Natural killer cell (primary cell): ENCODE data around the gene CYGB. TPM values are rescaled to one million over a fixed set of nuclear protein-coding genes. Genes with fewer than 3 reads are reported as not detected.

Experiments
- ATAC-seq, 3 donors: fragments of 150-1000 bp in 2 of 3; fragments of 200-7000 bp in 1 of 3; cut with Tn5 transposase; 1 replicate in 1 of 3; 2 replicates in 2 of 3; pipeline ENCODE4 v1.10.0; 2021; ENCODE audit warnings: mild to moderate bottlenecking in 2 of 3, moderate library complexity in 2 of 3
- DNase-seq, 2 donors: peaks; one replicate each; pipeline versions ENCODE4 v3.0.0 to v3.0.0-alpha.2; 2013 to 2021; ENCODE audit warnings: mixed read lengths in 1 of 2
- H3K27ac ChIP-seq: one replicate; pipeline ENCODE4 v1.5.1; 2013; ENCODE audit warnings: mild to moderate bottlenecking, low read length
- H3K27me3 ChIP-seq: one replicate; pipeline ENCODE4 v1.6.1; 2013; ENCODE audit warnings: low read length; ENCODE audit not compliant: control insufficient read depth, insufficient read depth
- H3K36me3 ChIP-seq: one replicate; pipeline ENCODE4 v1.6.1; 2013; ENCODE audit warnings: low read length; ENCODE audit not compliant: control insufficient read depth, insufficient read depth
- H3K4me1 ChIP-seq: one replicate; pipeline ENCODE4 v1.6.1; 2013; ENCODE audit warnings: low read length; ENCODE audit not compliant: control insufficient read depth, insufficient read depth
- H3K4me3 ChIP-seq: one replicate; pipeline ENCODE4 v1.5.1; 2013; ENCODE audit warnings: low read length
- H3K9me3 ChIP-seq: one replicate; pipeline ENCODE4 v1.6.1; 2013; ENCODE audit warnings: low read length; ENCODE audit not compliant: control insufficient read depth, insufficient read depth
- H3K27ac Mint-ChIP-seq, 2 donors: one replicate each; pipeline ENCODE4 v1.8.0; 2022; ENCODE audit warnings: mild to moderate bottlenecking in 2 of 2, mixed read lengths in 2 of 2, moderate library complexity in 1 of 2
- H3K27me3 Mint-ChIP-seq, 2 donors: one replicate each; pipeline ENCODE4 v1.8.0; 2022; ENCODE audit warnings: low read depth in 2 of 2, mixed read lengths in 2 of 2
- H3K36me3 Mint-ChIP-seq: one replicate; pipeline ENCODE4 v1.8.0; 2022; ENCODE audit warnings: mixed read lengths
- H3K4me1 Mint-ChIP-seq, 2 donors: one replicate each; pipeline ENCODE4 v1.8.0; 2022; ENCODE audit warnings: mixed read lengths in 2 of 2
- H3K4me3 Mint-ChIP-seq: one replicate; pipeline ENCODE4 v1.8.0; 2022; ENCODE audit warnings: mild to moderate bottlenecking, moderate library complexity, mixed read lengths
- H3K9me3 Mint-ChIP-seq, 2 donors: one replicate each; pipeline ENCODE4 v1.8.0; 2022; ENCODE audit warnings: mixed read lengths in 2 of 2
- WGBS: methylation state at CpG from one replicate; pipeline ENCODE4 v1.1.7; 2013; ENCODE audit warnings: missing lambda C conversion rate; ENCODE audit not compliant: insufficient coverage; 5-methylcytosine and 5-hydroxymethylcytosine counted together
- intact Hi-C: fragments of 100-400 bp; cut with micrococcal nuclease; formaldehyde crosslinking; loops from one replicate; pipeline ENCODE4 v1.14.2; 2022
- total RNA-seq, 4 donors: library from RNA; stranded (reverse); fragments of 120-200 nt in 1 of 4; gene quantifications; one replicate each; pipeline versions ENCODE4 v1.2.3 to v1.2.4, GENCODE V29; 2013 to 2022
- TF ChIP-seq, protein P1 (sequence below): fragments of 200-600 bp; IDR thresholded peaks from one replicate; pipeline ENCODE4 v1.8.0; 2022; ENCODE audit warnings: antibody characterized with exemption

CYGB gene
- total RNA-seq, 3 donors from 2014 or later (not counting 1 experiment from before 2014, with no cell fraction given), result 0.12 to 0.33 (median 0.16) TPM

DNA sequence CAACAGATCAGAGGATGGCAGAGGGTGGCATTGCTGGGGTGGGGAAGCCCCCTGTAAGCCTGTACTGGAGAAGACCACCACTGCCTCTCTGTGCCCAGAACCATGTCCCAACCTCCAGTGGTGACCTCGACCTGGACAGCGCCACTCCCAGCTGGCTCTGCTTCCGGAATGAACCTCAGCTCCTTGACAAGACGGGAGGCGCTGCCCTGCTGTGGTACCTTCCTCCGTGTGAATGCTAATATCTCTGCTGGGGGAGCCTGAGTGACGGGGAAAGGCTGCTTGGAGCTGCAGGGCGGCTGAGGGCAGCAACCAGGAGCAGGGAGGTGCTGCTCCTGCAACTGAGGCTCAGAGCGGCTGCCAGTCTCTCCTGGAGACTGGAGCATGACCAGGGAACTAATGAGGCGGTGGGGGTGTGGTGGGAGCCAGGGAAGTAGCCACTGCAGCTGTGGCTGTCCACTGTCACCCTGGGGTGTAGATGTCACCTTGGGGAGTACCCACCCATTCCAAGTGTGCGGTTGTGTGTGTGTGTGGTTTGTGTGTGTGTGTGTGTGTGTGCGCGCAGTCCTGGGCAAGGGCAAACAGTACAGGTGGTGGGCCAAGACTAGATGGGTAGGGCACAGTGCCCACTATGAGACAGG, 8.5 kb upstream of the CYGB start:
- Histone ChIP-seq H3K4me1 (peaks cover 43% of the 10 kb centered on the region), H3K36me3 (no peaks in the 10 kb centered on the region), H3K9me3 (no peaks in the 10 kb centered on the region), H3K27me3 (no peaks in the 10 kb centered on the region), H3K27ac (no peak overlapping the region), H3K4me3 (no peak overlapping the region)
- Mint-ChIP-seq H3K9me3 (no peaks in the 10 kb centered on the region), H3K4me1 (peaks cover 0 to 21% of the 10 kb centered on the region in 2 donors), H3K27ac (no peak overlapping the region), H3K4me3 (no peak overlapping the region), H3K27me3 (peaks cover 0 to 3% of the 10 kb centered on the region in 2 donors), H3K36me3 (no peaks in the 10 kb centered on the region)
- TF ChIP-seq, protein P1, sequence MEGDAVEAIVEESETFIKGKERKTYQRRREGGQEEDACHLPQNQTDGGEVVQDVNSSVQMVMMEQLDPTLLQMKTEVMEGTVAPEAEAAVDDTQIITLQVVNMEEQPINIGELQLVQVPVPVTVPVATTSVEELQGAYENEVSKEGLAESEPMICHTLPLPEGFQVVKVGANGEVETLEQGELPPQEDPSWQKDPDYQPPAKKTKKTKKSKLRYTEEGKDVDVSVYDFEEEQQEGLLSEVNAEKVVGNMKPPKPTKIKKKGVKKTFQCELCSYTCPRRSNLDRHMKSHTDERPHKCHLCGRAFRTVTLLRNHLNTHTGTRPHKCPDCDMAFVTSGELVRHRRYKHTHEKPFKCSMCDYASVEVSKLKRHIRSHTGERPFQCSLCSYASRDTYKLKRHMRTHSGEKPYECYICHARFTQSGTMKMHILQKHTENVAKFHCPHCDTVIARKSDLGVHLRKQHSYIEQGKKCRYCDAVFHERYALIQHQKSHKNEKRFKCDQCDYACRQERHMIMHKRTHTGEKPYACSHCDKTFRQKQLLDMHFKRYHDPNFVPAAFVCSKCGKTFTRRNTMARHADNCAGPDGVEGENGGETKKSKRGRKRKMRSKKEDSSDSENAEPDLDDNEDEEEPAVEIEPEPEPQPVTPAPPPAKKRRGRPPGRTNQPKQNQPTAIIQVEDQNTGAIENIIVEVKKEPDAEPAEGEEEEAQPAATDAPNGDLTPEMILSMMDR, result no peak
- DNase-seq (no peak), ATAC-seq (no peak)
- 85% methylated on average over 13 of the region's 13 CpGs for WGBS
- intact Hi-C loops, result loop anchor here (5.0 kb wide), 1 partner anchor 79 kb away; the partner anchor contains the start of gene AANAT

DNA sequence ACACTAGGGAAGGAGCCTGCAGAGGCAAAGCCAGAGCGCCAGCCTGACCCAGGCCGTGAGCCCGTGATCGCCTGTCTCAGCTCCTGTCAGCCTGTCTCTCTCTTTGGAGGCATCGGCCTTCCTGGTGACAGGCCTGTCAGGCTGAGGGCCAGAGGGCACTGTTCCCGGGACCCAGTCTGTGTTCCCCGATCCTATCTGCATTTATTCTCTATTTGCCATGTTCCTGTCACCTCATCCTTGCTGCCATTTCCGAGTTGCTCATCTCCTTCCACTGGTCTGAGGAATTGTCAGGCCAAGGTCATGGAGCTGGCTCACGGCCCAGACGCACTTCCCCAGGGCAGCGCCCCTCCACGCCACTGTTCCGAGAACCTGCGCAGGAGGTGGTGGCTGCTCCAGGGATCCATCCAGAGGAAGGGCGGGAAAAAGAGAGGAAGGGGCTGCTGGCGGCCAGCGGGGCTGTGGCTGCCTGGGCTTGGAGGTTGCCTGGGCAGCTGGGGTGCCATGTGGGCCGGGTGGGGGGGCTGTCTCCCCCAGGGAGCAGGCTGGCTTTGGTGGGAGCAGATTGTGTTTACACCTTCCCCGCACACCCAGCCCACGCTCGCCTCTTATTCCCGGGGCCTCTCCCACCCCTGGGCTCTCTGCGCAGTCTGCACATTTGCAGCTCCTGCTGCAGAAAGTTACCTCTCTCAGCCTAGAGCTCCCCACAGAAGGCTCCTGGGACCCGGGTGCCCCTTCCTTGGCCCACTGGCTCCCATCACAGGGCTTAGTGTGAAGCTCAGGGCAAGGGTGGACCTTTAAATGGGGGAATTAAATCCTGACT, 7.2 kb upstream of the CYGB start:
- Mint-ChIP-seq H3K27me3 (peaks cover under 1 to 3% of the 10 kb centered on the region in 2 donors), H3K4me3 (no peak overlapping the region), H3K9me3 (no peaks in the 10 kb centered on the region), H3K4me1 (peaks cover 0 to 21% of the 10 kb centered on the region in 2 donors), H3K27ac (no peak overlapping the region), H3K36me3 (no peaks in the 10 kb centered on the region)
- no peak for DNase-seq
- Histone ChIP-seq H3K27me3 (peaks cover 5% of the 10 kb centered on the region), H3K36me3 (no peaks in the 10 kb centered on the region), H3K9me3 (no peaks in the 10 kb centered on the region), H3K4me3 (no peak overlapping the region), H3K27ac (no peak overlapping the region), H3K4me1 (peaks cover 48% of the 10 kb centered on the region)
- 78% methylated on average over 24 of the region's 24 CpGs for WGBS
- TF ChIP-seq, protein P1, result no peak
- intact Hi-C loops, result loop anchor here (5.0 kb wide), 1 partner anchor 77 kb away; the partner anchor contains the start of gene AANAT
- no peak for ATAC-seq

DNA sequence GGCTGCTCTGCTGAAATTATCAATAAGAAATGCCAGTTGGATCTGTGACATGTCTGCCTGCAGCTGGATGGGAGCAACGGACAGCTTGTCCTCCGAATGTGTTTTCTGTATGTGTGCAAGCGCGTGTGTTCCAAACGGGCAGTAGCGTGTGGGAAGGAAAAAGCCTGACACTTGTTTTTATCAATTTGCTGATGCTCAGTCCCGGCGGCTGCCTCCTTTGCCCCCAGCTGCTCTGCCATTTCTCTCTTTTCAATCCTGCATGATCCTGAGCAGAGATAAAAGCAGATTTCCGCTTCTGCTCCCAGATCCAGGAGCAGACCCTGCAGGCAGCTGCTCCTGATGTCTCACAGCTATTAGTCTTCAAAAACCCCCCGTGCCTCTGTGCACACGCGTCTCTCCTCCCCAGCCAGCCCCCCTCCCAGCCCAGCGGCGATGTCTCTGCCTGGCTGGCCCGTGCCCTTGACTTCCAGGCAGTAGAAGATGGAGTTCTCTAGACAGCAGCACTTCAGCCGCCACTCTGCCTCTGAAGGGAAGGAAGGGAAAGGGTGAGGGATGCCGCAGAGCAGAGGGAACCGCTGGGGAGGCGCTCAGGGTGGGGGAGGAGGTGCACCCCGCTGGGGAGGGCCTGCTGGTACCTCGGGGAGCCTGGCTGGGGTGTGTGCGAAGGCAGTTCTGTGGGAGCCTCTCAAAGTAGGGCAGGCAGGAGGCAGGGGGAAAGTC, 6.5 kb upstream of the CYGB start:
- no peak overlapping the region for H3K27ac Mint-ChIP-seq
- peaks cover 0 to 21% of the 10 kb centered on the region in 2 donors for H3K4me1 Mint-ChIP-seq
- 47% methylated on average over 21 of the region's 22 CpGs for WGBS
- H3K27me3 ChIP-seq, result peaks cover 9% of the 10 kb centered on the region
- intact Hi-C loops, result no loop called here
- H3K27me3 Mint-ChIP-seq, result peaks cover 8 to 9% of the 10 kb centered on the region in 2 donors
- no peaks in the 10 kb centered on the region for H3K9me3 Mint-ChIP-seq
- TF ChIP-seq, protein P1, result no peak
- no peak overlapping the region for H3K4me3 Mint-ChIP-seq
- H3K36me3 ChIP-seq, result no peaks in the 10 kb centered on the region
- DNase-seq, result no peak
- no peak overlapping the region for H3K27ac ChIP-seq
- H3K36me3 Mint-ChIP-seq, result no peaks in the 10 kb centered on the region
- no peaks in the 10 kb centered on the region for H3K9me3 ChIP-seq
- H3K4me3 ChIP-seq, result no peak overlapping the region
- peaks cover 48% of the 10 kb centered on the region for H3K4me1 ChIP-seq
- ATAC-seq, result peak in 1 of 3 donors; percentile 16
